HFF-Myc (cell line): ENCODE data around the gene SERPINC1.
"Not testable (repeated sequence)": the region's sequence is repeated elsewhere in the genome, so short reads cannot be mapped to it uniquely, and the experiment has no call there.

Experiments
- DNase-seq: peaks from one replicate; pipeline ENCODE4 v3.0.0-alpha.2; 2011; ENCODE audit warnings: low read depth; ENCODE audit errors: extremely low read depth
- H3K4me3 ChIP-seq: replicated peaks from 2 replicates; pipeline ENCODE4 v1.5.1; 2011; ENCODE audit warnings: low read depth, mild to moderate bottlenecking, control low read depth, low read length
- CTCF ChIP-seq: IDR thresholded peaks from 2 replicates; pipeline ENCODE4 v1.5.1; 2012; ENCODE audit warnings: mild to moderate bottlenecking, low read depth, low read length, control low read depth; ENCODE audit errors: missing control alignments

The SERPINC1 gene

GRCh38 chr1:173889885-173890284, 27.2 kb downstream of the SERPINC1 start:
- no peak for DNase-seq
- no peak overlapping the region for H3K4me3 ChIP-seq
- TF ChIP-seq CTCF, result no peak

GRCh38 chr1:173888749-173889148, 28.4 kb downstream of the SERPINC1 start:
- no peak for DNase-seq
- no peak for TF ChIP-seq CTCF
- H3K4me3 ChIP-seq, result no peak overlapping the region

GRCh38 chr1:173887627-173888026, 29.5 kb downstream of the SERPINC1 start:
- H3K4me3 ChIP-seq, result no peak overlapping the region
- DNase-seq, result no peak
- no peak for TF ChIP-seq CTCF

DNA sequence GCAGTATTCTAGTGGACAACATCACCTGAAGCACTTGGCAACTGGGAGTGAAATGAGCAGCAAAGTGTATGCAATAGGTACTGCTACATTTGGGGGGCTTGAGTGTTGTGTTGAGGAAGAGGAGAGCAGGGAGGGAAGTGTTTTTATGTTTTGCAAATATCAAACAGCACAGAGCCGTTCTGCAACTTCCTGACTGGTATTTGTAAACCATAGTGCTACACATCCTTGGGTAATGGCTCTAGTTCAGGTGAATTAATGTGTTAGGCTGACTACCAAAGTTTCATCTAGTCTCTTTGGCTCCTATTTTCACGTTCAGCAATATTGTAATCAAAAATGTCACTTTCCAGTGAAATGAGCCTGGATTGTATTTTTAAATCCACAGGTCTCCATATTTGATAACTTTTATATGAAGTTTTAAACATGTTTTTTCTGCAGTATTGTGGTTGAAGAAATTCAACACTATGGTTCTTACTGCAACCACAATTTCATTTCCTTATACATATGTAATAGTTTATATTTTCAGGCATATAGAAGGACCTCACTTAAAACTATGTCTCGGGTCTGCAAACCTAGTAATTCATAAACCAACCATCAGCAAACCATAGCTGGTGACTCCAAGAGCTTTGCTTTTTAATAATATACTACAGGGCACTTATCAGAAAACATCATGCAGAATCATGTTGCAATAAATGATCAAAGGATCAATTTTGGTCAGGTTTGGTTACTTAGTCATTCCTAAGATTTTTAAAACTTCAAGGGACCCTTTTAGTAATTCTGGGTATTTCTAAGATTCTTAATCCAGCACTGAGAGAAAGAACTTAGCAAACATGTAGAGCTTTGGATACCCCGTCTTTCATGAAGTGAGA, 30.1 kb downstream of the SERPINC1 start:
- no peak overlapping the region for H3K4me3 ChIP-seq
- no peak for DNase-seq
- no peak for TF ChIP-seq CTCF

DNA sequence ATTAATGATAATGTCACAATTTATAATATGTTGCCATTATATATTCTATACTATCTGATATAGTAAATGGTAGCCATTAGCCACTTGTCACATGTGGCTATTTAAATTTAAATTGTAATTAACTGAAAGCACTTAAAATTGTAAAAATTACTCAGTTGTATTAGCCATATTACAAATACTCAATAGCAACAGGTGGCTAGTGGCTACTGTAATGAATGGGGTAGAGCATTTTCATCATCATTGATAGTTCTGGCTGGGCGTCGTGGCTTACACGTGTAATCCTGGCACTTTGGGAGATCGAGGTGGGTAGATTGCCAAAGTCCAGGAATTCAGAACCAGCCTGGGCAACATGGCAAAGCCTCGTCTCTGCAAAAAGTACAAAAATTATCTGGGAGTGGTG, 32.4 kb downstream of the SERPINC1 start:
- no peak for TF ChIP-seq CTCF
- no peak overlapping the region for H3K4me3 ChIP-seq

GRCh38 chr1:173881117-173881516, 36.0 kb downstream of the SERPINC1 start:
- H3K4me3 ChIP-seq, DNase-seq: not testable (repeated sequence)

More for the DNA sequence above, 32.4 kb downstream of the SERPINC1 start:
- no peak for DNase-seq

DNA sequence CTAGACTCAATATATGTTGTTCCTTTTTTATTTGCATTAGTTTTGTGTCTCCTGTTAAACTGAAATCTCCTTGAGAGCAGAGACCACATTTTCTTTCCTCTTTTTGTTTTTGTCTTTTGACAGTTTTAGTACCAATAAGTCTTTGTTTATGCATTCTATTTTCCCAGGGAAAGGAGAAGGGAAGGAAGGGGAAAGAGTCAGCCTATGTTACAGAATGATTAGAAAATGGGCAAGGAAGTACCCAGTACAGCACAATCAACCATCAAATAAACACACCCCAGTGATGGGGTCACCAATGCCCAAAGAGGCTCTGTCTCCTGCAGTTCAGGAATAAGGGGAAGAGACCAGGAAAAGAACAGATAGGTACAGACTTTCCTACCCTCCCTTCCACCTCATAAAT, 38.9 kb downstream of the SERPINC1 start:
- H3K4me3 ChIP-seq, result no peak overlapping the region
- DNase-seq, result no peak
- TF ChIP-seq CTCF, result no peak
